HepG2 (cell line): ENCODE measurements around the gene FMNL2. TPM values are rescaled to one million over a fixed set of nuclear protein-coding genes. Genes with fewer than 3 reads are reported as not detected.
A peak's percentile ranks its signal among the peaks of the same experiment; 100 is the strongest.

Experiments used
- MAF1 ChIP-seq: sonication (generic); formaldehyde crosslinking; IDR thresholded peaks from 2 replicates; pipeline ENCODE4 v1.5.0; 2020; ENCODE audit warnings: missing genetic modification reagents, borderline replicate concordance
- MEF2D ChIP-seq: sonication (generic); formaldehyde crosslinking; IDR thresholded peaks from 2 replicates; pipeline ENCODE4 v1.5.1; 2020; ENCODE audit warnings: mild to moderate bottlenecking, missing genetic modification reagents
- PATZ1 ChIP-seq: sonication (generic); formaldehyde crosslinking; IDR thresholded peaks from 2 replicates; pipeline ENCODE4 v1.4.0; 2020; ENCODE audit warnings: missing genetic modification reagents
- PAXIP1 ChIP-seq: sonication (generic); formaldehyde crosslinking; conservative IDR thresholded peaks from 2 replicates; pipeline ENCODE4 v1.4.0; 2020; ENCODE audit warnings: mild to moderate bottlenecking, missing genetic modification reagents, moderate library complexity
- TRAFD1 ChIP-seq: sonication (generic); formaldehyde crosslinking; IDR thresholded peaks from 2 replicates; pipeline ENCODE4 v1.5.1; 2020; ENCODE audit warnings: missing genetic modification reagents, mild to moderate bottlenecking, borderline replicate concordance
- ZMYM2 ChIP-seq: sonication (generic); formaldehyde crosslinking; IDR thresholded peaks from 2 replicates; pipeline ENCODE4 v1.8.0; 2022; ENCODE audit warnings: mild to moderate bottlenecking, missing genetic modification reagents
- ZNF543 ChIP-seq: sonication (generic); formaldehyde crosslinking; IDR thresholded peaks from 2 replicates; pipeline ENCODE4 v1.4.0; 2020; ENCODE audit warnings: mild to moderate bottlenecking, missing genetic modification reagents
- ZNF567 ChIP-seq: sonication (generic); formaldehyde crosslinking; IDR thresholded peaks from 2 replicates; pipeline ENCODE4 v1.8.1; 2023; ENCODE audit warnings: mild to moderate bottlenecking, missing genetic modification reagents, borderline replicate concordance
- ZNF781 ChIP-seq: sonication (generic); formaldehyde crosslinking; IDR thresholded peaks from 2 replicates; pipeline ENCODE4 v1.5.1; 2020; ENCODE audit warnings: borderline replicate concordance, mild to moderate bottlenecking, missing genetic modification reagents; ENCODE audit errors: not compliant biosample characterization
- ZSCAN31 ChIP-seq: sonication (generic); formaldehyde crosslinking; IDR thresholded peaks from 2 replicates; pipeline ENCODE4 v1.5.0; 2020; ENCODE audit warnings: low read depth, mild to moderate bottlenecking, missing genetic modification reagents
- ZXDC ChIP-seq: sonication (generic); formaldehyde crosslinking; IDR thresholded peaks from 2 replicates; pipeline ENCODE4 v1.5.0; 2020; ENCODE audit warnings: mild to moderate bottlenecking, missing genetic modification reagents
- polyA plus RNA-seq, 8 experiments: library from polyadenylated mRNA; depleted of rRNA in 3 of 8; stranded (reverse) in 7 of 8; unstranded in 1 of 8; fragments of >200 nt; fragmentation: Illumina TruSeq in 4 of 8; extraction: Trizol in 4 of 8; gene quantifications; 2 replicates each; pipeline versions ENCODE4 v1.2.1 to v1.2.3, GENCODE V29; 2011 to 2016; ENCODE audit warnings: low read depth in 4 of 8, missing spikeins in 1 of 8, mixed read lengths in 1 of 8; ENCODE audit not compliant: insufficient read depth in 1 of 8
- total RNA-seq, 5 experiments: library from RNA; depleted of rRNA; stranded (reverse); fragments of >200 nt; fragmentation: Illumina TruSeq; extraction: Trizol; gene quantifications; 2 replicates each; pipeline ENCODE4 v1.2.3, GENCODE V29; 2016; ENCODE audit warnings: low read depth in 1 of 5
- TF ChIP-seq, protein P1 (sequence below): sonication (generic); formaldehyde crosslinking; IDR thresholded peaks from 2 replicates; pipeline ENCODE4 v1.5.0; 2020; ENCODE audit warnings: mild to moderate bottlenecking, missing genetic modification reagents, borderline replicate concordance

FMNL2 gene
- total and polyA plus RNA-seq, 2 of the 13 experiments (the other 11 are each of a cell fraction or from before 2014, with no cell fraction given), result 66.5 to 67.7 TPM

DNA sequence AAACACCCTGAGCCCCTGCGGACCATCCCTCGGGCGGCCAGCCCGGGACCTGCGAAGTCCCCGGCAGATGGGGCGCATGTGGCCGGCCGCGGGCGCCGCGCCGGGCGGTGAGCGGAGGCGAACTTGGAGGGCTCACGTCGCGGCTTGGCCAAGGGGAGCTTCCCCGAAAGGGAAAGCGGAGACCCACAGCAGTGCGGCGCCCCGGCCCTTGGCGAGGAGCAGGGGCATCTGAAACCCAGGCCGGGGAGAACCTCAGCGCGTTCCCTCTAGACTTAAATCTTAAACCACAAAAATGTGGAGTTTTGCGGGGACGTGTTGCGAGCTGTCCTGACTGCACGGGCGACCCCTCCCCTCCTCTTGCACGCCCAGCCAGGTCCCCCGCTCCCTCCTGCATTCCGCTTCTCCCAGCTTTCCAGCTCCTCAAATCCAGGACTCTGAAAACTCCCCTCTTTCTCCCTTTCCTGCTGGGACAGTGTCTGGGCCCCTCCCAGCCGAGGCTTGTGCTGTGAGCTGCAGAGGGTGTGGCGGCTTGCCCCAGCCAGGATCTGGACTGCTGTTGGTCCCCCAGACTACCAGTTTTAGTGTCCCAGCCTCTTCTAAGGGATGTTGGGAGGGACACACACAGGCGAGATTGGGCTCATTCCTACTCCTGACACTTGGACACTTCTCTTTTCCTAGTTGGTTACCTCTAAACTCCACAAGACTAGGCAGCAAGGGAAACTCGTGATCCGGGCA, 1.3 kb downstream of the FMNL2 start (continued):
- TF ChIP-seq, protein P1, sequence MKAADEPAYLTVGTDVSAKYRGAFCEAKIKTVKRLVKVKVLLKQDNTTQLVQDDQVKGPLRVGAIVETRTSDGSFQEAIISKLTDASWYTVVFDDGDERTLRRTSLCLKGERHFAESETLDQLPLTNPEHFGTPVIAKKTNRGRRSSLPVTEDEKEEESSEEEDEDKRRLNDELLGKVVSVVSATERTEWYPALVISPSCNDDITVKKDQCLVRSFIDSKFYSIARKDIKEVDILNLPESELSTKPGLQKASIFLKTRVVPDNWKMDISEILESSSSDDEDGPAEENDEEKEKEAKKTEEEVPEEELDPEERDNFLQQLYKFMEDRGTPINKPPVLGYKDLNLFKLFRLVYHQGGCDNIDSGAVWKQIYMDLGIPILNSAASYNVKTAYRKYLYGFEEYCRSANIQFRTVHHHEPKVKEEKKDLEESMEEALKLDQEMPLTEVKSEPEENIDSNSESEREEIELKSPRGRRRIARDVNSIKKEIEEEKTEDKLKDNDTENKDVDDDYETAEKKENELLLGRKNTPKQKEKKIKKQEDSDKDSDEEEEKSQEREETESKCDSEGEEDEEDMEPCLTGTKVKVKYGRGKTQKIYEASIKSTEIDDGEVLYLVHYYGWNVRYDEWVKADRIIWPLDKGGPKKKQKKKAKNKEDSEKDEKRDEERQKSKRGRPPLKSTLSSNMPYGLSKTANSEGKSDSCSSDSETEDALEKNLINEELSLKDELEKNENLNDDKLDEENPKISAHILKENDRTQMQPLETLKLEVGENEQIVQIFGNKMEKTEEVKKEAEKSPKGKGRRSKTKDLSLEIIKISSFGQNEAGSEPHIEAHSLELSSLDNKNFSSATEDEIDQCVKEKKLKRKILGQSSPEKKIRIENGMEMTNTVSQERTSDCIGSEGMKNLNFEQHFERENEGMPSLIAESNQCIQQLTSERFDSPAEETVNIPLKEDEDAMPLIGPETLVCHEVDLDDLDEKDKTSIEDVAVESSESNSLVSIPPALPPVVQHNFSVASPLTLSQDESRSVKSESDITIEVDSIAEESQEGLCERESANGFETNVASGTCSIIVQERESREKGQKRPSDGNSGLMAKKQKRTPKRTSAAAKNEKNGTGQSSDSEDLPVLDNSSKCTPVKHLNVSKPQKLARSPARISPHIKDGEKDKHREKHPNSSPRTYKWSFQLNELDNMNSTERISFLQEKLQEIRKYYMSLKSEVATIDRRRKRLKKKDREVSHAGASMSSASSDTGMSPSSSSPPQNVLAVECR, result peak; percentile 58
- TF ChIP-seq TRAFD1 (no peak), MAF1 (CRISPR knock-in tag) (peak; percentile 37; the same call in 1 of the 2 replicates), PAXIP1 (CRISPR knock-in tag) (0 out of 2 replicates have a peak, but pooled peaks have one; percentile 12), PATZ1 (peak; percentile 52; the same call in 1 of the 2 replicates), ZNF781 (CRISPR knock-in tag) (peak; percentile 56), MEF2D (CRISPR knock-in tag) (0 out of 2 replicates have a peak, but pooled peaks have one; percentile 51), ZNF567 (CRISPR knock-in tag) (peak; percentile 47; the same call in 1 of the 2 replicates), ZNF543 (CRISPR knock-in tag) (0 out of 2 replicates have a peak, but pooled peaks have one; percentile 43), ZXDC (CRISPR knock-in tag) (0 out of 2 replicates have a peak, but pooled peaks have one; percentile 57), ZMYM2 (CRISPR knock-in tag) (peak; percentile 44; the same call in 1 of the 2 replicates), ZSCAN31 (CRISPR knock-in tag) (no peak)
